Stomach (tissue), 9 donors: Measurements from ENCODE around the gene DQX1. TPM values are rescaled to one million over a fixed set of nuclear protein-coding genes. Genes with fewer than 3 reads are reported as not detected.

Experiments
- DNase-seq, 2 donors: peaks; one replicate each; pipeline versions ENCODE4 v3.0.0 to v3.0.0-alpha.2; 2013 to 2019
- H3K27ac ChIP-seq, 5 donors: fragments of 200-600 bp in 4 of 5; sonication (generic) in 4 of 5; one replicate each; pipeline ENCODE4 v1.5.1; 2013 to 2019; ENCODE audit warnings: mild to moderate bottlenecking in 1 of 5, moderate library complexity in 1 of 5
- H3K27me3 ChIP-seq, 3 donors: fragments of 200-600 bp; sonication (generic); one replicate each; pipeline ENCODE4 v1.5.1; 2017 to 2019; ENCODE audit warnings: mixed run types in 1 of 3
- H3K36me3 ChIP-seq, 4 donors: fragments of 200-600 bp; sonication (generic); 1 replicate in 3 of 4; 2 replicates in 1 of 4; pipeline ENCODE4 v1.5.1; 2016 to 2019
- H3K4me1 ChIP-seq, 4 donors: fragments of 200-600 bp; sonication (generic); one replicate each; pipeline ENCODE4 v1.5.1; 2016 to 2019
- H3K4me3 ChIP-seq, 4 donors: fragments of 200-600 bp; sonication (generic) in 3 of 4; one replicate each; pipeline ENCODE4 v1.5.1; 2016 to 2019; ENCODE audit warnings: mild to moderate bottlenecking in 1 of 4
- H3K9me3 ChIP-seq, 4 donors: fragments of 200-600 bp; sonication (generic); one replicate each; pipeline ENCODE4 v1.5.1; 2016 to 2019
- CTCF ChIP-seq, 7 experiments: fragments of 450-650 bp in 4 of 7; fragments of 200-600 bp in 3 of 7; sonication (generic) in 3 of 7; IDR thresholded peaks; one replicate each; pipeline ENCODE4 v1.5.1; 2016 to 2019; ENCODE audit warnings: antibody characterized with exemption in 7 of 7, control low read depth in 2 of 7, mild to moderate bottlenecking in 1 of 7
- EP300 ChIP-seq: sonication (generic); formaldehyde crosslinking; IDR thresholded peaks from one replicate; pipeline ENCODE4 v1.6.1; 2017; ENCODE audit warnings: antibody characterized with exemption
- POLR2A ChIP-seq, 4 donors: fragments of 450-650 bp; IDR thresholded peaks; one replicate each; pipeline ENCODE4 v1.6.1; 2016; ENCODE audit warnings: antibody characterized with exemption in 4 of 4, control low read depth in 2 of 4, mild to moderate bottlenecking in 1 of 4, moderate library complexity in 1 of 4
- POLR2AphosphoS5 ChIP-seq, 3 donors: sonication (generic); formaldehyde crosslinking; IDR thresholded peaks; one replicate each; pipeline ENCODE4 v1.6.1; 2016; ENCODE audit warnings: antibody characterized with exemption in 3 of 3
- WGBS, 5 donors: extraction: QIAGEN DNeasy Blood & Tissue Kit in 3 of 5; methylation state at CpG; one replicate each; pipeline versions ENCODE4 v1.1.5 to v1.1.7; 2013 to 2018; 5-methylcytosine and 5-hydroxymethylcytosine counted together
- intact Hi-C: fragments of 100-400 bp; cut with DNase I; formaldehyde crosslinking; loops from one replicate; pipeline ENCODE4 v1.15.1; 2023; ENCODE audit warnings: low total_unique reads
- polyA plus RNA-seq, 3 donors: library from polyadenylated mRNA; stranded (reverse); fragments of 200-250 nt; gene quantifications; one replicate each; pipeline ENCODE4 v1.2.3, GENCODE V29; 2013
- total RNA-seq, 5 donors: library from RNA; depleted of rRNA; stranded (reverse); fragments of >200 nt; gene quantifications; one replicate each; pipeline versions ENCODE4 v1.1.0 to v1.2.3, GENCODE V29; 2014 to 2016
- donor health status: healthy with polysubstance abuse.
- donor health status: Bipolar disorder and iron deficiency.
- donor health status: healthy.

DQX1 gene
- total and polyA plus RNA-seq, 8 donors, result 2.1 to 42.6 (median 10.3) TPM

- Histone ChIP-seq H3K36me3 (no peaks in the 10 kb centered on the region), H3K9me3 (no peaks in the 10 kb centered on the region), H3K27me3 (peaks cover 0 to 5% (median 0%) of the 10 kb centered on the region in 3 donors), H3K27ac (peak overlapping the region; percentile 71 to 80 (median 76)), H3K4me3 (peak overlapping the region; percentile 47 to 63 (median 59)), H3K4me1 (peaks cover 14 to 43% (median 29%) of the 10 kb centered on the region in 4 donors)
- peak; percentile 70 to 90 for DNase-seq
- intact Hi-C loops, result no loop called here
- peak in 1 of 3 donors; percentile 33 for TF ChIP-seq POLR2AphosphoS5 (IDR thresholded peaks at IDR 0.05)
- TF ChIP-seq CTCF (IDR thresholded peaks at IDR 0.05), result no peak
- 3 to 10% (median 4%) methylated on average over 18 to 85 of the region's 85 CpGs for whole genome bisulfite sequencing, 5 donors
These were observed 23.1 kb upstream of the DQX1 start for GRCh38 chr2:74548900-74549826.

- Histone ChIP-seq H3K4me1 (peaks cover 14 to 35% (median 22%) of the 10 kb centered on the region in 4 donors), H3K9me3 (no peaks in the 10 kb centered on the region), H3K4me3 (peak overlapping the region; percentile 47 to 63 (median 59)), H3K36me3 (no peaks in the 10 kb centered on the region), H3K27ac (peak overlapping the region; percentile 71 to 80 (median 76)), H3K27me3 (peaks cover 0 to 5% (median 0%) of the 10 kb centered on the region in 3 donors)
- intact Hi-C loops, result no loop called here
- DNase-seq, result no peak
- TF ChIP-seq POLR2A (IDR thresholded peaks at IDR 0.05), result no peak
- no peak for TF ChIP-seq EP300
- TF ChIP-seq POLR2AphosphoS5 (IDR thresholded peaks at IDR 0.05), result no peak
- TF ChIP-seq CTCF (IDR thresholded peaks at IDR 0.05), result no peak
- 18 to 35% (median 25%) methylated on average over 14 to 26 of the region's 26 CpGs for WGBS, 5 donors
These were observed 22.4 kb upstream of the DQX1 start for GRCh38 chr2:74548285-74548899.

DNA sequence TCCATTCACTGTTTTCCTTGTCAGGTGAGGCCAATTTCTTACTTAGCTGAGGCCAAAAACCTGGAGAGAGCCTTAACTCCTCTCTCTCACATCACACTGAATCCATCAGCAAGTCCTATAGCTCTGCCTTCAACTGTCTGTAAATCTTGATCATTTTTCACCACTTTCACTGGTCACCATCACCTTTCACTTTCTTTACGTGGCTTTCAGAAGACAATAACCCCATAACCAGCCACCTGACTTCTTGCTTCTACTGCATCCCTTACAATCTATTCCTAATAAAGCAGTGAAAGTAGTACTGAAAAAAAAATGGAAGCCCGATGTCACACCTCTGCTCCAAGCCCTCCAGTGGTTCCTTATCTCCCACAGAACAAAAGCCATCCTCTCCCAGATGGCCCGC is 20.0 kb upstream of the DQX1 start:
- Histone ChIP-seq H3K4me3 (no peak overlapping the region), H3K27ac (no peak overlapping the region), H3K27me3 (peaks cover 0 to 5% (median 0%) of the 10 kb centered on the region in 3 donors), H3K9me3 (no peaks in the 10 kb centered on the region), H3K36me3 (no peaks in the 10 kb centered on the region), H3K4me1 (peaks cover 12 to 21% (median 16%) of the 10 kb centered on the region in 4 donors)
- WGBS, 5 donors, result 70 to 81% (median 74%) methylated on average over 3 of the region's 3 CpGs
- intact Hi-C loops, result no loop called here
- DNase-seq, result no peak
- TF ChIP-seq POLR2A (IDR thresholded peaks at IDR 0.05), result no peak
- no peak for TF ChIP-seq EP300
- TF ChIP-seq CTCF (IDR thresholded peaks at IDR 0.05), result no peak
- no peak for TF ChIP-seq POLR2AphosphoS5 (IDR thresholded peaks at IDR 0.05)

GRCh38 chr2:74544634-74545033 is 18.6 kb upstream of the DQX1 start:
- 81 to 93% (median 89%) methylated on average over 3 of the region's 3 CpGs for WGBS, 5 donors
- DNase-seq, result no peak
- Histone ChIP-seq H3K4me3 (no peak overlapping the region), H3K9me3 (no peaks in the 10 kb centered on the region), H3K36me3 (no peaks in the 10 kb centered on the region), H3K27ac (no peak overlapping the region), H3K4me1 (peaks cover 9 to 15% (median 13%) of the 10 kb centered on the region in 4 donors), H3K27me3 (peaks cover 0 to 5% (median 0%) of the 10 kb centered on the region in 3 donors)
- TF ChIP-seq EP300, result no peak
- no peak for TF ChIP-seq CTCF (IDR thresholded peaks at IDR 0.05)
- no peak for TF ChIP-seq POLR2AphosphoS5 (IDR thresholded peaks at IDR 0.05)
- intact Hi-C loops, result no loop called here
